Ishikawa (cell line): Measurements from ENCODE around the gene EPB41L4B.

ENCODE experiments used
- CEBPB ChIP-seq: IDR thresholded peaks from 2 replicates; pipeline ENCODE4 v1.6.1; 2012
- EGR1 ChIP-seq: IDR thresholded peaks from 2 replicates; pipeline ENCODE4 v1.6.1; 2012
- EP300 ChIP-seq: IDR thresholded peaks from 2 replicates; pipeline ENCODE4 v1.6.1; 2012; ENCODE audit warnings: borderline replicate concordance
- FOXM1 ChIP-seq: IDR thresholded peaks from 2 replicates; pipeline ENCODE4 v1.6.1; 2012; ENCODE audit warnings: low read depth, borderline replicate concordance
- RAD21 ChIP-seq: IDR thresholded peaks from 2 replicates; pipeline ENCODE4 v1.6.1; 2012; ENCODE audit warnings: low read depth
- TCF12 ChIP-seq: IDR thresholded peaks from 2 replicates; pipeline ENCODE4 v1.6.1; 2012; ENCODE audit warnings: low read depth
- YY1 ChIP-seq: IDR thresholded peaks from 2 replicates; pipeline ENCODE4 v1.6.1; 2012; ENCODE audit warnings: low read depth
- ZBTB7A ChIP-seq: IDR thresholded peaks from 2 replicates; pipeline ENCODE4 v1.6.1; 2012; ENCODE audit warnings: low read depth
- TF ChIP-seq, protein P1 (sequence below): IDR thresholded peaks from 2 replicates; pipeline ENCODE4 v1.6.1; 2012
- TF ChIP-seq, protein P2 (sequence below): IDR thresholded peaks from 2 replicates; pipeline ENCODE4 v1.6.1; 2012
- TF ChIP-seq, protein P3 (sequence below): IDR thresholded peaks from 2 replicates; pipeline ENCODE4 v1.6.1; 2012; ENCODE audit warnings: low read depth, mild to moderate bottlenecking

DNA sequence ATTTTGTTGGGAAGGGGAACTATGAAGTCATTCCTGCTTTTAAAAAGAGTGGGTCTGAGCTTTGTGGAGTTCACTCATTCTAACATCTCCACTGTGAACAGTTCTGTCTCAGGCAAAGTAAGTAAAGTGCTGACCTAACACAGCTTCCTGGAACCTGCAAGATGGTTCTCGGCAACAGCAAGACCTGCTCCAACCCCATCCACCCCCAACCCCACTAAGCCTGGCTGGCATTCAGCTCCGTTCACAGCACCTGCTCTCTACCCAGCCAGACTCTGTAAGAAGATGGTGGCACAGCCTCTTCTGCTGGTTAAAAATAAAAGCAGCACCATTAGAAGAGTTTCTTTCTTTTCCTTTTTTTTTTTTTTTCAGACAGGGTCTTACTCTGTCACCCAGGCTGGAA is 42.0 kb downstream of the EPB41L4B start:
- TF ChIP-seq EP300, result no peak
- TF ChIP-seq, protein P1, sequence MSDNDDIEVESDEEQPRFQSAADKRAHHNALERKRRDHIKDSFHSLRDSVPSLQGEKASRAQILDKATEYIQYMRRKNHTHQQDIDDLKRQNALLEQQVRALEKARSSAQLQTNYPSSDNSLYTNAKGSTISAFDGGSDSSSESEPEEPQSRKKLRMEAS, result no peak
- TF ChIP-seq, protein P2, sequence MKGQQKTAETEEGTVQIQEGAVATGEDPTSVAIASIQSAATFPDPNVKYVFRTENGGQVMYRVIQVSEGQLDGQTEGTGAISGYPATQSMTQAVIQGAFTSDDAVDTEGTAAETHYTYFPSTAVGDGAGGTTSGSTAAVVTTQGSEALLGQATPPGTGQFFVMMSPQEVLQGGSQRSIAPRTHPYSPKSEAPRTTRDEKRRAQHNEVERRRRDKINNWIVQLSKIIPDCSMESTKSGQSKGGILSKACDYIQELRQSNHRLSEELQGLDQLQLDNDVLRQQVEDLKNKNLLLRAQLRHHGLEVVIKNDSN, result no peak
- no peak for TF ChIP-seq CEBPB
- TF ChIP-seq EGR1, result no peak
- TF ChIP-seq, protein P3, sequence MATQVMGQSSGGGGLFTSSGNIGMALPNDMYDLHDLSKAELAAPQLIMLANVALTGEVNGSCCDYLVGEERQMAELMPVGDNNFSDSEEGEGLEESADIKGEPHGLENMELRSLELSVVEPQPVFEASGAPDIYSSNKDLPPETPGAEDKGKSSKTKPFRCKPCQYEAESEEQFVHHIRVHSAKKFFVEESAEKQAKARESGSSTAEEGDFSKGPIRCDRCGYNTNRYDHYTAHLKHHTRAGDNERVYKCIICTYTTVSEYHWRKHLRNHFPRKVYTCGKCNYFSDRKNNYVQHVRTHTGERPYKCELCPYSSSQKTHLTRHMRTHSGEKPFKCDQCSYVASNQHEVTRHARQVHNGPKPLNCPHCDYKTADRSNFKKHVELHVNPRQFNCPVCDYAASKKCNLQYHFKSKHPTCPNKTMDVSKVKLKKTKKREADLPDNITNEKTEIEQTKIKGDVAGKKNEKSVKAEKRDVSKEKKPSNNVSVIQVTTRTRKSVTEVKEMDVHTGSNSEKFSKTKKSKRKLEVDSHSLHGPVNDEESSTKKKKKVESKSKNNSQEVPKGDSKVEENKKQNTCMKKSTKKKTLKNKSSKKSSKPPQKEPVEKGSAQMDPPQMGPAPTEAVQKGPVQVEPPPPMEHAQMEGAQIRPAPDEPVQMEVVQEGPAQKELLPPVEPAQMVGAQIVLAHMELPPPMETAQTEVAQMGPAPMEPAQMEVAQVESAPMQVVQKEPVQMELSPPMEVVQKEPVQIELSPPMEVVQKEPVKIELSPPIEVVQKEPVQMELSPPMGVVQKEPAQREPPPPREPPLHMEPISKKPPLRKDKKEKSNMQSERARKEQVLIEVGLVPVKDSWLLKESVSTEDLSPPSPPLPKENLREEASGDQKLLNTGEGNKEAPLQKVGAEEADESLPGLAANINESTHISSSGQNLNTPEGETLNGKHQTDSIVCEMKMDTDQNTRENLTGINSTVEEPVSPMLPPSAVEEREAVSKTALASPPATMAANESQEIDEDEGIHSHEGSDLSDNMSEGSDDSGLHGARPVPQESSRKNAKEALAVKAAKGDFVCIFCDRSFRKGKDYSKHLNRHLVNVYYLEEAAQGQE, result no peak
- no peak for TF ChIP-seq ZBTB7A
- no peak for TF ChIP-seq TCF12
- no peak for TF ChIP-seq YY1
- TF ChIP-seq FOXM1, result no peak
- no peak for TF ChIP-seq RAD21
